Measurements from ENCODE around the gene TXNDC5. TPM values are rescaled to one million over a fixed set of nuclear protein-coding genes. Genes with fewer than 3 reads are reported as not detected.
A peak's percentile ranks its signal among the peaks of the same experiment; 100 is the strongest.

The TXNDC5 gene
- total and polyA plus RNA-seq, 2 of the 13 experiments (the other 11 are each of a cell fraction or from before 2014, with no cell fraction given): 287 to 578 TPM

DNA sequence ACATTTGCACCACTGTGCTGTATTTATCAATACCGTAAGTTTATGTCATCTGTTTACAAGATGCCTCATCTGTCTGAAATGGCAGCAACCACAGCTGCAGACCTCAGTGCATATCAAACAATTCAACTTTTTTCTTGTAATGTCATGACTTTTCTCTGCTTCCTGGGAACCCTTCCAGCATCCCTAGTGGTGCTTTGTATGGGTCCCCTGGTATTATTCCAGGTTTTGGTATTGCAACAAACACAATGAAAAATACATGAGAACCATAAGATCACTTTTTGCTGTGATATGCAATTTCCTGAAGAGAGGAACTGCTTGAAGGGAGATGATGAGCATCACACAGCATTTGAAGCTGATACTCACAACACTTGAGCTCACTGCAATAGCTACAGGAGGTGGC lies 12.0 kb upstream of the TXNDC5 start:
- in situ Hi-C loops (cut with HindIII; ENCODE audit: extremely low pct_ligation_motif_present, low pct_unique_long_range_greater_than_20kb): no loop called here
- 77% methylated on average over 1 of the region's 1 CpG for WGBS (ENCODE audit: low lambda C conversion rate)
- Histone ChIP-seq H3K4me3 (replicated peaks in 1 of 3; ENCODE audit: insufficient read depth in 1 of 3, low read depth in 2 of 3, low read length in 3 of 3) (no peak overlapping the region), H3K9me3 (ENCODE audit: low read length) (peaks cover 7% of the 10 kb centered on the region; the same call in 1 of the 2 replicates), H3K4me1 (ENCODE audit: insufficient read depth, low read length) (peaks cover 15% of the 10 kb centered on the region), H4K20me1 (ENCODE audit: insufficient read depth, low read length) (no peaks in the 10 kb centered on the region), H3K36me3 (replicated peaks in 1 of 2; ENCODE audit: control insufficient read depth in 1 of 2, insufficient read depth in 2 of 2, low read length in 2 of 2) (no peaks in the 10 kb centered on the region), H3K27ac (ENCODE audit: extremely low read length, insufficient read depth, low read length) (no peak overlapping the region), H3K27me3 (ENCODE audit: control insufficient read depth in 1 of 2, insufficient read depth in 2 of 2, low read length in 2 of 2) (peaks cover 0 to 4% of the 10 kb centered on the region in 2 experiments; a peak in 2 of 5 replicates), H3K4me2 (ENCODE audit: low read depth, low read length) (no peak overlapping the region), H3K79me2 (ENCODE audit: insufficient read depth, low read length) (no peaks in the 10 kb centered on the region), H2AFZ (ENCODE audit: low read length) (no peak overlapping the region), H3K9ac (ENCODE audit: insufficient read depth, low read depth, low read length) (no peak overlapping the region)
- DNase-seq (ENCODE audit: low spot score) (no peak), FAIRE-seq (peak; percentile 49), ATAC-seq (no peak)
- ChIA-PET CTCF (ENCODE audit: low intra/inter-chr PET ratio, low total read pairs) (no interaction called here), POLR2A (no interaction called here)
- intact Hi-C loops (cut with micrococcal nuclease; ENCODE audit: unreplicated experiment): no loop called here
- no TSS peak for BruUV-seq (replicated peaks)
- peak; percentile 59 for TF ChIP-seq MAFF (IDR thresholded peaks at IDR 0.05; ENCODE audit: low read depth, low read length)
- TF ChIP-seq ATF7-NPFF (CRISPR knock-in tag; IDR thresholded peaks at IDR 0.05; ENCODE audit: low read depth): no peak
- no peak for TF ChIP-seq ZNF772 (CRISPR knock-in tag; IDR thresholded peaks at IDR 0.05)
- peak; percentile 68 to 75; a peak in 3 of 4 replicates for TF ChIP-seq MAFK (conservative IDR thresholded peaks at IDR 0.05 in 1 of 2, IDR thresholded peaks at IDR 0.05 in 1 of 2; ENCODE audit: low read length in 2 of 2)

DNA sequence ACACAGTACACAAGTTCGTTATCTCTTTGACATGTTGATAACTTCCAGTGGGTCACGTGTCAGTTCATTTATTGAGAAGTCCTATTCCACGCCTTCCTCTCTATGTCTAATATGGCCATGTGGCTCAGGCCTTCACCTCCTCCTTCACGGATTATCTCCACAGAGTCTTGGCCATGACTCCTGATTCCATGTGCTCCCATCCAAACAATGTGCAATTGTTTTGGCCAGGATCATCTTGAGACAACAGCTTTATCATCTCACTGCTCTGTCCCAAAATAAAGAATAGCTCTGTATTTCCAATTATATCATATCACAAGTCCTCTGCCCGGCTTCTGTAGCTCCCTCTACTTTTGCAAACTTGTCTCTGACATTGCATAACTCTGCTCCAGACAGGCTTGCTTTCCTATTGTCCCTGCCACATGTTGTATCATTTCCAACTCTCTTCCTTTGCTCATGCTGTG lies 11.1 kb upstream of the TXNDC5 start:
- Histone ChIP-seq H3K27me3 (ENCODE audit: control insufficient read depth in 1 of 2, insufficient read depth in 2 of 2, low read length in 2 of 2) (peaks cover 0 to 4% of the 10 kb centered on the region in 2 experiments; a peak in 2 of 5 replicates), H3K36me3 (replicated peaks in 1 of 2; ENCODE audit: control insufficient read depth in 1 of 2, insufficient read depth in 2 of 2, low read length in 2 of 2) (no peaks in the 10 kb centered on the region), H3K4me1 (ENCODE audit: insufficient read depth, low read length) (peaks cover 25% of the 10 kb centered on the region), H2AFZ (ENCODE audit: low read length) (no peak overlapping the region), H3K9me3 (ENCODE audit: low read length) (peaks cover 7% of the 10 kb centered on the region; the same call in 1 of the 2 replicates), H3K27ac (ENCODE audit: extremely low read length, insufficient read depth, low read length) (no peak overlapping the region), H3K4me3 (replicated peaks in 1 of 3; ENCODE audit: insufficient read depth in 1 of 3, low read depth in 2 of 3, low read length in 3 of 3) (no peak overlapping the region), H4K20me1 (ENCODE audit: insufficient read depth, low read length) (no peaks in the 10 kb centered on the region), H3K4me2 (ENCODE audit: low read depth, low read length) (no peak overlapping the region), H3K79me2 (ENCODE audit: insufficient read depth, low read length) (no peaks in the 10 kb centered on the region), H3K9ac (ENCODE audit: insufficient read depth, low read depth, low read length) (no peak overlapping the region)
- no peak for ATAC-seq
- FAIRE-seq: no peak
- no peak for TF ChIP-seq SIX1 (CRISPR knock-in tag; IDR thresholded peaks at IDR 0.05; ENCODE audit: borderline replicate concordance)
- TF ChIP-seq, protein P1, sequence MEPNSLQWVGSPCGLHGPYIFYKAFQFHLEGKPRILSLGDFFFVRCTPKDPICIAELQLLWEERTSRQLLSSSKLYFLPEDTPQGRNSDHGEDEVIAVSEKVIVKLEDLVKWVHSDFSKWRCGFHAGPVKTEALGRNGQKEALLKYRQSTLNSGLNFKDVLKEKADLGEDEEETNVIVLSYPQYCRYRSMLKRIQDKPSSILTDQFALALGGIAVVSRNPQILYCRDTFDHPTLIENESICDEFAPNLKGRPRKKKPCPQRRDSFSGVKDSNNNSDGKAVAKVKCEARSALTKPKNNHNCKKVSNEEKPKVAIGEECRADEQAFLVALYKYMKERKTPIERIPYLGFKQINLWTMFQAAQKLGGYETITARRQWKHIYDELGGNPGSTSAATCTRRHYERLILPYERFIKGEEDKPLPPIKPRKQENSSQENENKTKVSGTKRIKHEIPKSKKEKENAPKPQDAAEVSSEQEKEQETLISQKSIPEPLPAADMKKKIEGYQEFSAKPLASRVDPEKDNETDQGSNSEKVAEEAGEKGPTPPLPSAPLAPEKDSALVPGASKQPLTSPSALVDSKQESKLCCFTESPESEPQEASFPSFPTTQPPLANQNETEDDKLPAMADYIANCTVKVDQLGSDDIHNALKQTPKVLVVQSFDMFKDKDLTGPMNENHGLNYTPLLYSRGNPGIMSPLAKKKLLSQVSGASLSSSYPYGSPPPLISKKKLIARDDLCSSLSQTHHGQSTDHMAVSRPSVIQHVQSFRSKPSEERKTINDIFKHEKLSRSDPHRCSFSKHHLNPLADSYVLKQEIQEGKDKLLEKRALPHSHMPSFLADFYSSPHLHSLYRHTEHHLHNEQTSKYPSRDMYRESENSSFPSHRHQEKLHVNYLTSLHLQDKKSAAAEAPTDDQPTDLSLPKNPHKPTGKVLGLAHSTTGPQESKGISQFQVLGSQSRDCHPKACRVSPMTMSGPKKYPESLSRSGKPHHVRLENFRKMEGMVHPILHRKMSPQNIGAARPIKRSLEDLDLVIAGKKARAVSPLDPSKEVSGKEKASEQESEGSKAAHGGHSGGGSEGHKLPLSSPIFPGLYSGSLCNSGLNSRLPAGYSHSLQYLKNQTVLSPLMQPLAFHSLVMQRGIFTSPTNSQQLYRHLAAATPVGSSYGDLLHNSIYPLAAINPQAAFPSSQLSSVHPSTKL (CRISPR knock-in tag; IDR thresholded peaks at IDR 0.05): no peak
- 0 out of 2 replicates have a peak, but pooled peaks have one; percentile 33 for TF ChIP-seq CEBPG (CRISPR knock-in tag; IDR thresholded peaks at IDR 0.05)
- TF ChIP-seq, protein P2, sequence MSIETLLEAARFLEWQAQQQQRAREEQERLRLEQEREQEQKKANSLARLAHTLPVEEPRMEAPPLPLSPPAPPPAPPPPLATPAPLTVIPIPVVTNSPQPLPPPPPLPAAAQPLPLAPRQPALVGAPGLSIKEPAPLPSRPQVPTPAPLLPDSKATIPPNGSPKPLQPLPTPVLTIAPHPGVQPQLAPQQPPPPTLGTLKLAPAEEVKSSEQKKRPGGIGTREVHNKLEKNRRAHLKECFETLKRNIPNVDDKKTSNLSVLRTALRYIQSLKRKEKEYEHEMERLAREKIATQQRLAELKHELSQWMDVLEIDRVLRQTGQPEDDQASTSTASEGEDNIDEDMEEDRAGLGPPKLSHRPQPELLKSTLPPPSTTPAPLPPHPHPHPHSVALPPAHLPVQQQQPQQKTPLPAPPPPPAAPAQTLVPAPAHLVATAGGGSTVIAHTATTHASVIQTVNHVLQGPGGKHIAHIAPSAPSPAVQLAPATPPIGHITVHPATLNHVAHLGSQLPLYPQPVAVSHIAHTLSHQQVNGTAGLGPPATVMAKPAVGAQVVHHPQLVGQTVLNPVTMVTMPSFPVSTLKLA (IDR thresholded peaks at IDR 0.05): peak; percentile 22; the same call in 1 of the 2 replicates
- TF ChIP-seq CEBPB (IDR thresholded peaks at IDR 0.05; ENCODE audit: borderline replicate concordance, low read depth, low read length): peak; percentile 65; the same call in 1 of the 2 replicates
- intact Hi-C loops (cut with micrococcal nuclease; ENCODE audit: unreplicated experiment): no loop called here
- BruUV-seq (replicated peaks): no TSS peak
- CTCF ChIA-PET (ENCODE audit: low intra/inter-chr PET ratio, low total read pairs): no interaction called here
- POLR2A ChIA-PET: no interaction called here
- no peak for DNase-seq (ENCODE audit: low spot score)
- in situ Hi-C loops (cut with HindIII; ENCODE audit: extremely low pct_ligation_motif_present, low pct_unique_long_range_greater_than_20kb): no loop called here
- WGBS (ENCODE audit: low lambda C conversion rate): 35% methylated on average over 5 of the region's 5 CpGs

Measured in HepG2 (cell line).